HepG2 (cell line): ENCODE results near the gene NAA25. TPM values are rescaled to one million over a fixed set of nuclear protein-coding genes. Genes with fewer than 3 reads are reported as not detected.

ENCODE experiments used
- AKAP8 ChIP-seq: sonication (generic); formaldehyde crosslinking; IDR thresholded peaks from 2 replicates; pipeline ENCODE4 v1.5.1; 2020; ENCODE audit warnings: mild to moderate bottlenecking, missing genetic modification reagents
- FOXC1 ChIP-seq: sonication (generic); formaldehyde crosslinking; IDR thresholded peaks from 2 replicates; pipeline ENCODE4 v1.8.0; 2022; ENCODE audit warnings: mild to moderate bottlenecking, missing genetic modification reagents, borderline replicate concordance
- HDAC2 ChIP-seq: sonication (generic); formaldehyde crosslinking; IDR thresholded peaks from 2 replicates; pipeline ENCODE4 v1.4.0; 2020; ENCODE audit warnings: missing genetic modification reagents
- IKZF4 ChIP-seq: sonication (generic); formaldehyde crosslinking; IDR thresholded peaks from 2 replicates; pipeline ENCODE4 v1.5.1; 2020; ENCODE audit warnings: borderline replicate concordance, mild to moderate bottlenecking, low read depth, missing genetic modification reagents; ENCODE audit errors: not compliant biosample characterization
- KDM5B ChIP-seq: sonication (generic); formaldehyde crosslinking; IDR thresholded peaks from 2 replicates; pipeline ENCODE4 v1.4.0; 2020; ENCODE audit warnings: missing genetic modification reagents, mild to moderate bottlenecking, borderline replicate concordance
- PCBP1 ChIP-seq: fragments of 200-400 bp; formaldehyde crosslinking; IDR thresholded peaks from 2 replicates; pipeline ENCODE4 v1.6.1; 2017; ENCODE audit warnings: mild to moderate bottlenecking, low read depth, low read length, borderline replicate concordance
- RNF219 ChIP-seq: sonication (generic); formaldehyde crosslinking; IDR thresholded peaks from 2 replicates; pipeline ENCODE4 v1.5.0; 2020; ENCODE audit warnings: mild to moderate bottlenecking, missing genetic modification reagents
- SIN3B ChIP-seq: fragments of 150-350 bp; IDR thresholded peaks from 2 replicates; pipeline ENCODE4 v1.6.1; 2014; ENCODE audit warnings: low read length
- SMARCC2 ChIP-seq: fragments of 450-650 bp; IDR thresholded peaks from 2 replicates; pipeline ENCODE4 v1.6.1; 2017; ENCODE audit warnings: antibody characterized with exemption, mild to moderate bottlenecking
- STAT6 ChIP-seq: sonication (generic); formaldehyde crosslinking; IDR thresholded peaks from 2 replicates; pipeline ENCODE4 v1.4.0; 2020; ENCODE audit warnings: missing genetic modification reagents, mild to moderate bottlenecking, borderline replicate concordance
- TEF ChIP-seq: sonication (generic); formaldehyde crosslinking; IDR thresholded peaks from 2 replicates; pipeline ENCODE4 v1.5.0; 2020; ENCODE audit warnings: missing genetic modification reagents
- YEATS4 ChIP-seq: sonication (generic); formaldehyde crosslinking; IDR thresholded peaks from 2 replicates; pipeline ENCODE4 v1.4.0; 2020; ENCODE audit warnings: missing genetic modification reagents, borderline replicate concordance
- ZMYM2 ChIP-seq: sonication (generic); formaldehyde crosslinking; IDR thresholded peaks from 2 replicates; pipeline ENCODE4 v1.8.0; 2022; ENCODE audit warnings: mild to moderate bottlenecking, missing genetic modification reagents
- ZNF264 ChIP-seq: sonication (generic); formaldehyde crosslinking; IDR thresholded peaks from 2 replicates; pipeline ENCODE4 v1.4.0; 2020; ENCODE audit warnings: missing genetic modification reagents
- ZNF510 ChIP-seq: sonication (generic); formaldehyde crosslinking; IDR thresholded peaks from 2 replicates; pipeline ENCODE4 v1.4.0; 2020; ENCODE audit warnings: low read depth, mild to moderate bottlenecking, missing genetic modification reagents
- ZNF513 ChIP-seq: sonication (generic); formaldehyde crosslinking; conservative IDR thresholded peaks from 2 replicates; pipeline ENCODE4 v1.5.0; 2020; ENCODE audit warnings: missing genetic modification reagents
- ZNF547 ChIP-seq: sonication (generic); formaldehyde crosslinking; IDR thresholded peaks from 2 replicates; pipeline ENCODE4 v1.5.1; 2020; ENCODE audit warnings: mild to moderate bottlenecking, missing genetic modification reagents
- ZNF567 ChIP-seq: sonication (generic); formaldehyde crosslinking; IDR thresholded peaks from 2 replicates; pipeline ENCODE4 v1.8.1; 2023; ENCODE audit warnings: mild to moderate bottlenecking, missing genetic modification reagents, borderline replicate concordance
- ZNF605 ChIP-seq: sonication (generic); formaldehyde crosslinking; IDR thresholded peaks from 2 replicates; pipeline ENCODE4 v1.8.0; 2022; ENCODE audit warnings: mild to moderate bottlenecking, missing genetic modification reagents
- ZNF614 ChIP-seq: IDR thresholded peaks from 2 replicates; pipeline ENCODE4 v1.6.1; 2018; ENCODE audit warnings: missing biosample characterization, missing genetic modification reagents, inconsistent platforms, borderline replicate concordance
- ZNF766 ChIP-seq: sonication (generic); formaldehyde crosslinking; IDR thresholded peaks from 2 replicates; pipeline ENCODE4 v1.5.0; 2020; ENCODE audit warnings: missing genetic modification reagents, borderline replicate concordance
- ZNF780A ChIP-seq: sonication (generic); formaldehyde crosslinking; IDR thresholded peaks from 2 replicates; pipeline ENCODE4 v1.8.0; 2022; ENCODE audit warnings: mild to moderate bottlenecking, missing genetic modification reagents, moderate library complexity
- polyA plus RNA-seq, 8 experiments: library from polyadenylated mRNA; depleted of rRNA in 3 of 8; stranded (reverse) in 7 of 8; unstranded in 1 of 8; fragments of >200 nt; fragmentation: Illumina TruSeq in 4 of 8; extraction: Trizol in 4 of 8; gene quantifications; 2 replicates each; pipeline versions ENCODE4 v1.2.1 to v1.2.3, GENCODE V29; 2011 to 2016; ENCODE audit warnings: low read depth in 4 of 8, missing spikeins in 1 of 8, mixed read lengths in 1 of 8; ENCODE audit not compliant: insufficient read depth in 1 of 8
- total RNA-seq, 5 experiments: library from RNA; depleted of rRNA; stranded (reverse); fragments of >200 nt; fragmentation: Illumina TruSeq; extraction: Trizol; gene quantifications; 2 replicates each; pipeline ENCODE4 v1.2.3, GENCODE V29; 2016; ENCODE audit warnings: low read depth in 1 of 5

NAA25 gene
- total and polyA plus RNA-seq, 2 of the 13 experiments (the other 11 are each of a cell fraction or from before 2014, with no cell fraction given): 11.4 to 32.0 TPM

- TF ChIP-seq ZNF766: peak; percentile 88; the same call in 1 of the 2 replicates
- peak; percentile 74 for TF ChIP-seq IKZF4 (CRISPR knock-in tag)
- TF ChIP-seq ZNF605 (CRISPR knock-in tag): peak; percentile 78
- 0 out of 2 replicates have a peak, but pooled peaks have one; percentile 6 for TF ChIP-seq TEF (CRISPR knock-in tag)
- TF ChIP-seq FOXC1 (CRISPR knock-in tag): no peak; the same call in 1 of the 2 replicates
- no peak for TF ChIP-seq RNF219
- TF ChIP-seq ZNF567 (CRISPR knock-in tag): peak; percentile 72
- TF ChIP-seq AKAP8 (CRISPR knock-in tag): peak; percentile 60; the same call in 1 of the 2 replicates
- TF ChIP-seq ZMYM2 (CRISPR knock-in tag): peak; percentile 80; the same call in 1 of the 2 replicates
- no peak for TF ChIP-seq PCBP1
- TF ChIP-seq ZNF547 (CRISPR knock-in tag): peak; percentile 77; the same call in 1 of the 2 replicates
- peak; percentile 40; the same call in 1 of the 2 replicates for TF ChIP-seq ZNF264 (CRISPR knock-in tag)
- peak; percentile 36; the same call in 1 of the 2 replicates for TF ChIP-seq ZNF780A (CRISPR knock-in tag)
- TF ChIP-seq STAT6 (CRISPR knock-in tag): peak; percentile 36; the same call in 1 of the 2 replicates
- TF ChIP-seq SIN3B: peak; percentile 25; the same call in 1 of the 2 replicates
- no peak for TF ChIP-seq SMARCC2
- peak; percentile 56; the same call in 1 of the 2 replicates for TF ChIP-seq YEATS4 (CRISPR knock-in tag)
- peak; percentile 75; the same call in 1 of the 2 replicates for TF ChIP-seq ZNF614 (CRISPR knock-in tag)
- TF ChIP-seq ZNF513 (CRISPR knock-in tag): no peak
- TF ChIP-seq ZNF510: peak; percentile 71
- TF ChIP-seq HDAC2 (CRISPR knock-in tag): peak; percentile 43; the same call in 1 of the 2 replicates
- TF ChIP-seq KDM5B (CRISPR knock-in tag): peak; percentile 25; the same call in 1 of the 2 replicates
These were observed 95.6 kb downstream of the NAA25 start, which contains the start of the genes ERP29 and TMEM116 (continued) for GRCh38 chr12:112012775-112013600.
